ENCODE measurements around the gene RPP25. TPM values are rescaled to one million over a fixed set of nuclear protein-coding genes. Genes with fewer than 3 reads are reported as not detected.

RPP25 gene
- total RNA-seq, 1 experiment from 2014 or later = not detected

GRCh38 chr15:74978077-74978476 lies 21.5 kb upstream of the RPP25 start:
- Mint-ChIP-seq H3K27ac (ENCODE audit: low read depth, unreplicated experiment) (no peak overlapping the region), H3K27me3 (ENCODE audit: insufficient read depth, unreplicated experiment) (peaks cover 14% of the 10 kb centered on the region), H3K9me3 (ENCODE audit: unreplicated experiment) (no peaks in the 10 kb centered on the region), H3K36me3 (ENCODE audit: insufficient read depth, unreplicated experiment) (no peaks in the 10 kb centered on the region), H3K4me3 (ENCODE audit: unreplicated experiment) (no peak overlapping the region), H3K4me1 (ENCODE audit: insufficient read depth, unreplicated experiment) (no peaks in the 10 kb centered on the region)
- BruUV-seq (replicated peaks) = no TSS peak
- CTCF ChIA-PET = interaction anchor here (0.6 kb wide), 1 partner anchor 82 kb away, joined by 5 read pairs; no protein-coding TSS in a partner anchor
- TF ChIP-seq CTCF (IDR thresholded peaks at IDR 0.05; ENCODE audit: unreplicated experiment) = no peak
- no peak for DNase-seq (ENCODE audit: unreplicated experiment)
- intact Hi-C loops (cut with micrococcal nuclease) = no loop called here
- POLR2A ChIA-PET = interaction anchor here (0.7 to 2.2 kb wide), 3 partner anchors 17 to 1096 kb away, joined by 3 to 10 read pairs (median 5); partner anchors contain the start of genes RPP25 and SCAMP5

- intact Hi-C loops (cut with micrococcal nuclease) = no loop called here
- Mint-ChIP-seq H3K4me3 (ENCODE audit: unreplicated experiment) (no peak overlapping the region), H3K9me3 (ENCODE audit: unreplicated experiment) (no peaks in the 10 kb centered on the region), H3K4me1 (ENCODE audit: insufficient read depth, unreplicated experiment) (no peaks in the 10 kb centered on the region), H3K27me3 (ENCODE audit: insufficient read depth, unreplicated experiment) (peaks cover 19% of the 10 kb centered on the region), H3K27ac (ENCODE audit: low read depth, unreplicated experiment) (no peak overlapping the region), H3K36me3 (ENCODE audit: insufficient read depth, unreplicated experiment) (no peaks in the 10 kb centered on the region)
- no peak for TF ChIP-seq CTCF (IDR thresholded peaks at IDR 0.05; ENCODE audit: unreplicated experiment)
- ChIA-PET CTCF (interaction anchor here (0.6 kb wide), 2 partner anchors 82 to 177 kb away, joined by 3 to 5 read pairs; no protein-coding TSS in a partner anchor), POLR2A (interaction anchor here (2.2 kb wide), 1 partner anchor 17 kb away, joined by 10 read pairs; the partner anchor contains the start of gene SCAMP5)
- DNase-seq (ENCODE audit: unreplicated experiment) = no peak
- no TSS peak for BruUV-seq (replicated peaks)
Measured at GRCh38 chr15:74977599-74977998, 21.0 kb upstream of the RPP25 start.

DNA sequence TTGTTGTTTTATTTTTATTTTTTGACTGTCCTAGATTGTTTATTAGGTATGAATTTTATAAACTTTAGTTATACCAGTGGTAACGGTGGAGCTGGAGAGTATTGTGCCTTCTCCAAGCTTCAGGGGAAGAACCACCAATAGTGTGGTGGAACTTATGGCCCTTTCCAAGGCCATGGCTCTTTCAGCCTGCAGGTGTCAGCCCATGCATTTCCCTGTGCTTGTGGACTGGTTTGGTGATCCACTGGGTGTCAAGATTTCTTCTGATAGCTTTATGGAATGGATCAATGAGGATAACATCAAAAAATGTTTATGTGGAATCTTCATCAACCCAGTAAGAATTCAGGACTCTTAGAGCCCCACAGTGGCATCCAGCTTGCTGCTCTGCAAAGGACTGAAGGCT lies 19.6 kb upstream of the RPP25 start:
- Mint-ChIP-seq H3K4me1 (ENCODE audit: insufficient read depth, unreplicated experiment) (no peaks in the 10 kb centered on the region), H3K36me3 (ENCODE audit: insufficient read depth, unreplicated experiment) (no peaks in the 10 kb centered on the region), H3K27ac (ENCODE audit: low read depth, unreplicated experiment) (no peak overlapping the region), H3K27me3 (ENCODE audit: insufficient read depth, unreplicated experiment) (peaks cover 22% of the 10 kb centered on the region), H3K9me3 (ENCODE audit: unreplicated experiment) (no peaks in the 10 kb centered on the region), H3K4me3 (ENCODE audit: unreplicated experiment) (no peak overlapping the region)
- ChIA-PET POLR2A (no interaction called here), CTCF (interaction anchor here (1.4 kb wide), 1 partner anchor 13 kb away, joined by 3 read pairs; no protein-coding TSS in a partner anchor)
- intact Hi-C loops (cut with micrococcal nuclease) = no loop called here
- DNase-seq (ENCODE audit: unreplicated experiment) = no peak
- TF ChIP-seq CTCF (IDR thresholded peaks at IDR 0.05; ENCODE audit: unreplicated experiment) = no peak
- BruUV-seq (replicated peaks) = no TSS peak

- Mint-ChIP-seq H3K27ac (ENCODE audit: low read depth, unreplicated experiment) (no peak overlapping the region), H3K4me1 (ENCODE audit: insufficient read depth, unreplicated experiment) (peaks cover 8% of the 10 kb centered on the region), H3K27me3 (ENCODE audit: insufficient read depth, unreplicated experiment) (peaks cover 4% of the 10 kb centered on the region), H3K36me3 (ENCODE audit: insufficient read depth, unreplicated experiment) (no peaks in the 10 kb centered on the region), H3K9me3 (ENCODE audit: unreplicated experiment) (no peaks in the 10 kb centered on the region), H3K4me3 (ENCODE audit: unreplicated experiment) (no peak overlapping the region)
- no peak for DNase-seq (ENCODE audit: unreplicated experiment)
- intact Hi-C loops (cut with micrococcal nuclease) = no loop called here
- ChIA-PET CTCF (interaction anchor here (0.6 kb wide), 1 partner anchor 332 kb away, joined by 3 read pairs; no protein-coding TSS in a partner anchor), POLR2A (interaction anchor here (0.9 kb wide), 1 partner anchor 11 kb away, joined by 5 read pairs; the partner anchor contains the start of gene RPP25)
- no peak for TF ChIP-seq CTCF (IDR thresholded peaks at IDR 0.05; ENCODE audit: unreplicated experiment)
- BruUV-seq (replicated peaks) = no TSS peak
Measured at GRCh38 chr15:74967670-74968069, 11.1 kb upstream of the RPP25 start.

Measured in MCF 10A (cell line).